ENCODE results near the gene GLCE.

DNA sequence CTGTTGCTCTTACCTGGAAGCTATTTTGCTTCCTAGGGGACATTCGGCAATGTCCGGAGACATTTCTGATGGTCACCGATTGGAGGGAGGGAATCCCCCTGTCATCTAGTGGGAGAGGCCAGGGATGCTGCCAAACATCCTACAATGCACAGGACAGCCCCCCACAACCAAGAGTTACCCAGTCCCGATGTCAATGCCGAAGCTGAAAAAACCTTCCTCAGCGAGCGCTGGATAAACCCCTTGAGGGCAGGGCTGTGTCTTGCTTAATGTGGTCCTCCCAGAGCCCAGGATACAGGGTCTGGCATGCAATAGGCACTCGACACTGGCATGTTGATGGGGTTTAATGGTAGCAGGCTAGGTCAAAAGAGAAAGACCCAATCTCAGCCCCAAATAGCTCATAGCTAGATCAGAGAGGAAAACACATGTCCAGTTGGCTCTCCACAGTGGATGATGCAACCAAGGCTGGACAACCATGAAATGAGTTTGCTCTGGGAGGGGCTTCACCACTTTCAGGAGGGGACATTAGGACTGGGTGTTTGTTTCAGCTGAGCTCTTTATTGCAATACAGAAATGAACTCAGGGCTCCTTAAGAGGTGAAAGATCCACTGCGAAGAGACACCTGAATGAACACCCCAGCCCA, 121.8 kb downstream of the GLCE start:
- no peak for TF ChIP-seq POLR2A (IDR thresholded peaks at IDR 0.05)
- TF ChIP-seq, protein P1, sequence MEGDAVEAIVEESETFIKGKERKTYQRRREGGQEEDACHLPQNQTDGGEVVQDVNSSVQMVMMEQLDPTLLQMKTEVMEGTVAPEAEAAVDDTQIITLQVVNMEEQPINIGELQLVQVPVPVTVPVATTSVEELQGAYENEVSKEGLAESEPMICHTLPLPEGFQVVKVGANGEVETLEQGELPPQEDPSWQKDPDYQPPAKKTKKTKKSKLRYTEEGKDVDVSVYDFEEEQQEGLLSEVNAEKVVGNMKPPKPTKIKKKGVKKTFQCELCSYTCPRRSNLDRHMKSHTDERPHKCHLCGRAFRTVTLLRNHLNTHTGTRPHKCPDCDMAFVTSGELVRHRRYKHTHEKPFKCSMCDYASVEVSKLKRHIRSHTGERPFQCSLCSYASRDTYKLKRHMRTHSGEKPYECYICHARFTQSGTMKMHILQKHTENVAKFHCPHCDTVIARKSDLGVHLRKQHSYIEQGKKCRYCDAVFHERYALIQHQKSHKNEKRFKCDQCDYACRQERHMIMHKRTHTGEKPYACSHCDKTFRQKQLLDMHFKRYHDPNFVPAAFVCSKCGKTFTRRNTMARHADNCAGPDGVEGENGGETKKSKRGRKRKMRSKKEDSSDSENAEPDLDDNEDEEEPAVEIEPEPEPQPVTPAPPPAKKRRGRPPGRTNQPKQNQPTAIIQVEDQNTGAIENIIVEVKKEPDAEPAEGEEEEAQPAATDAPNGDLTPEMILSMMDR (IDR thresholded peaks at IDR 0.05) = no peak
